ENCODE measurements around the gene TBC1D21. TPM values are rescaled to one million over a fixed set of nuclear protein-coding genes. Genes with fewer than 3 reads are reported as not detected.
A peak's percentile ranks its signal among the peaks of the same experiment; 100 is the strongest.

TBC1D21 gene
- total RNA-seq, 2 donors from 2014 or later, result not detected

GRCh38 chr15:73869216-73869995, 4.0 kb upstream of the TBC1D21 start:
- Mint-ChIP-seq H3K9me3 (no peaks in the 10 kb centered on the region), H3K27me3 (peaks cover 57% of the 10 kb centered on the region), H3K36me3 (ENCODE audit: low read depth) (no peaks in the 10 kb centered on the region), H3K27ac (no peak overlapping the region), H3K4me1 (no peaks in the 10 kb centered on the region), H3K4me3 (no peak overlapping the region)
- no peak for ATAC-seq (replicated peaks)

- no peak overlapping the region for H3K4me3 Mint-ChIP-seq
- H3K9me3 Mint-ChIP-seq, result no peaks in the 10 kb centered on the region
- H3K27ac Mint-ChIP-seq, result no peak overlapping the region
- ATAC-seq (replicated peaks), result no peak
- H3K36me3 Mint-ChIP-seq (ENCODE audit: low read depth), result no peaks in the 10 kb centered on the region
- H3K27me3 Mint-ChIP-seq, result peaks cover 55% of the 10 kb centered on the region
- H3K4me1 Mint-ChIP-seq, result no peaks in the 10 kb centered on the region
These were observed 2.5 kb upstream of the TBC1D21 start for GRCh38 chr15:73870700-73871408.

GRCh38 chr15:73872346-73872745, 1.0 kb upstream of the TBC1D21 start:
- no peak overlapping the region for H3K27ac Mint-ChIP-seq
- no peak overlapping the region for H3K4me3 Mint-ChIP-seq
- no peaks in the 10 kb centered on the region for H3K36me3 Mint-ChIP-seq (ENCODE audit: low read depth)
- no peak for ATAC-seq (replicated peaks)
- H3K4me1 Mint-ChIP-seq, result no peaks in the 10 kb centered on the region
- peaks cover 47% of the 10 kb centered on the region for H3K27me3 Mint-ChIP-seq
- H3K9me3 Mint-ChIP-seq, result no peaks in the 10 kb centered on the region

DNA sequence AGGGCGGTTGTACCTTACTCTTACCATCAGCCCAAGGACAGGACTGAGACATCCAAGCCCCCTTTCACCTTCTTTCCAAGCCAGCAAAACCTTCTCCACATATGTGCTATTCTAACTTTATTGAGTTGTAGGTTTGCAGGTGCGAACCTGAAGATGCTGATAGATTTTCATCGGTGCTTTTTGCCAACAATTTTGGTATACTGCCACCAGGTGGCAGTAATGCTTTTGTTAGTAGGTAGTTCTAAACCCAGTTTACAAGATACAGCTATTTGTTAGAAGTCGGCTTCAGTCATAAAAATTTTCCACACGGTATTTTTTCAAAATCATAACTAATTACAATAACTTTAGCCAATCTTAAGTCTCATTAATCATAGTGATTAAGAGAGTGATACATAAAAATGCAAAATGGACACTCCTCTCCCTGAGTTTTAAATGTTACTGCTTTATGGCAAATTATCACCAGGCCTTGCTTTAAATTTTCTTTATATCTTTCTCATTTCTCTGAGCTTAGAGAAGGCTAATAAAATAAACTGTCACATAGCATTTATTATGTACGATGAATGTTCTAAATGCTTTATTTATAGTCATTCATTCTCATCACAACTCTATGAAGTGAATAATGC, 636 bp downstream of the TBC1D21 start:
- Mint-ChIP-seq H3K9me3 (no peaks in the 10 kb centered on the region), H3K27me3 (peaks cover 45% of the 10 kb centered on the region), H3K36me3 (ENCODE audit: low read depth) (no peaks in the 10 kb centered on the region), H3K27ac (no peak overlapping the region), H3K4me3 (no peak overlapping the region), H3K4me1 (no peaks in the 10 kb centered on the region)
- ATAC-seq (replicated peaks), result peak; percentile 38

- H3K27me3 Mint-ChIP-seq, result peaks cover 11% of the 10 kb centered on the region
- H3K4me1 Mint-ChIP-seq, result no peaks in the 10 kb centered on the region
- no peaks in the 10 kb centered on the region for H3K36me3 Mint-ChIP-seq (ENCODE audit: low read depth)
- no peaks in the 10 kb centered on the region for H3K9me3 Mint-ChIP-seq
- peak; percentile 43 for ATAC-seq (replicated peaks)
- H3K4me3 Mint-ChIP-seq, result no peak overlapping the region
- no peak overlapping the region for H3K27ac Mint-ChIP-seq
These were observed 6.1 kb downstream of the TBC1D21 start for GRCh38 chr15:73879426-73879825.

DNA sequence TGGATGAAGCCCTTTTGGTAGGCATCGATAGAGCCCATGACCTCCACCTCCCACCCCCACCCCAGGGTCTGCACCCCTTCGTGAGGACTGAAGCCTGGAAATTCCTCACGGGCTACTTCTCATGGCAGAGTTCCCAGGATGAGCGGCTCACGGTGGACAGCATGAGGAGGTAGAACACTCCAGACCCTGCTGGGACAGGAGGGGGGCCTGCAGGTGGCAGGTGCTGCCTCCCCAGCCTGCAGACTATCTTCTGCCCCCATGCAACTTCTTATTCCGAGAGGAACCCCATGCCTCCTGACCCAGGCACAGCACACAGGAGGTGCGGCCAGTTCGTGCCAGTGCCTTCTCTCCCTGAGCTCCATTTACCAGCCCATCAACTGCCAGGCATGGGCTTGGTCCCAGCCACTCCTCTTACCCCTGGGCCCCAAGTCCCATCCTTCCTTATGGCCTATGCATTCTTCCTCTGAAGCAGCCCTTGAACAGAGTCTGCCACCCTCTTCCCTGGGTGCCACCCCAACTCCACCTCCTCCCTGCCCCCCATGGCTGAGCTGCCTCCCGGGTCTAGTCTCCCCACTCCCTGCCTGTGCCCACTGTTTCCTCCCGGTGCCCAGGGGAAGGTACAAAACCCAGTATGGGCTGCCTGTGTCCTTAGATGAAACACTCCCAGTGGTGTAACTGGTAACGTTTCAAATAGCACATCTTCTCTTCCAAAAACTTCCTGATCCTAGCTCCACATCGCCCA, 8.4 kb downstream of the TBC1D21 start:
- H3K27ac Mint-ChIP-seq, result no peak overlapping the region
- peaks cover 10% of the 10 kb centered on the region for H3K27me3 Mint-ChIP-seq
- no peaks in the 10 kb centered on the region for H3K4me1 Mint-ChIP-seq
- no peaks in the 10 kb centered on the region for H3K36me3 Mint-ChIP-seq (ENCODE audit: low read depth)
- H3K4me3 Mint-ChIP-seq, result no peak overlapping the region
- no peak for ATAC-seq (replicated peaks)
- H3K9me3 Mint-ChIP-seq, result no peaks in the 10 kb centered on the region

DNA sequence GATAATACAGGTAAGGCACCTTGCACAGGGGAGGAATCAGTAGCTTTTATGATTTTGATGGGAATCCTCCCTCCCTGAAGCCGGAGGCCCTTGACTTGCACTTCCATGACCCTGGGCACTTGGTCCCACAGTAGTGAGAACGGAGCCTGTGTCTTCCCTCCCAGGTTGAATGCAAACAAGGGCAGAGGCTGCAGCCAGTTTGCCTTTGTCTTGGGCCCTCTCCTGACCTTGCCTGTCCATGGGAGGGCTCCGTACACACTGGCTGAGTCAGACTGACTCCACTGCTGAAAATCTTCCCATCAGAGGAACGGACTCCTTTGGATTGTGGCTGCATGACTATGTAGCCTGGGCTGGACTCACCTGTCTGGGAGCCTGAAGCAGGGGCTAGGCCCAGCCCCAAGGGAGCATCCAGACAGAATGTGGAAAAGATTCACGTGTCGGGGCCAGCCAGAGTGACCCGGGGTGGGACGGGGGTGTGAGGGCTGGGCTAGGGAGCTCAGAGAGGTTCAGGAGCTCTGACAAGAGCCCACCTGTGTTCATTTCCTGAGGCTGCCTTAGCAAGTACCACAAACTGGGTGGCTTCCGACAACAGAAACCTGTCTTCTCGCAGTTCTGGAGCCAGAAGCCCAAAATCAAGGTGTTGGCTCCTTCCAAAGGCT, 9.5 kb downstream of the TBC1D21 start:
- Mint-ChIP-seq H3K4me1 (no peaks in the 10 kb centered on the region), H3K4me3 (no peak overlapping the region), H3K27me3 (peaks cover 10% of the 10 kb centered on the region), H3K9me3 (no peaks in the 10 kb centered on the region), H3K27ac (no peak overlapping the region), H3K36me3 (ENCODE audit: low read depth) (no peaks in the 10 kb centered on the region)
- no peak for ATAC-seq (replicated peaks)

- Mint-ChIP-seq H3K9me3 (no peaks in the 10 kb centered on the region), H3K36me3 (ENCODE audit: low read depth) (no peaks in the 10 kb centered on the region), H3K4me1 (no peaks in the 10 kb centered on the region), H3K27me3 (peaks cover 10% of the 10 kb centered on the region), H3K4me3 (no peak overlapping the region), H3K27ac (no peak overlapping the region)
- no peak for ATAC-seq (replicated peaks)
These were observed 10.8 kb downstream of the TBC1D21 start for GRCh38 chr15:73884159-73884558.

- ATAC-seq (replicated peaks), result no peak
- H3K9me3 Mint-ChIP-seq, result no peaks in the 10 kb centered on the region
- H3K27ac Mint-ChIP-seq, result no peak overlapping the region
- no peaks in the 10 kb centered on the region for H3K4me1 Mint-ChIP-seq
- peaks cover 10% of the 10 kb centered on the region for H3K27me3 Mint-ChIP-seq
- H3K4me3 Mint-ChIP-seq, result no peak overlapping the region
- H3K36me3 Mint-ChIP-seq (ENCODE audit: low read depth), result no peaks in the 10 kb centered on the region
These were observed 12.8 kb downstream of the TBC1D21 start for GRCh38 chr15:73885954-73886700.

GRCh38 chr15:73886717-73887345, 13.5 kb downstream of the TBC1D21 start:
- no peaks in the 10 kb centered on the region for H3K36me3 Mint-ChIP-seq (ENCODE audit: low read depth)
- H3K27me3 Mint-ChIP-seq, result peaks cover 10% of the 10 kb centered on the region
- no peaks in the 10 kb centered on the region for H3K4me1 Mint-ChIP-seq
- no peaks in the 10 kb centered on the region for H3K9me3 Mint-ChIP-seq
- H3K27ac Mint-ChIP-seq, result no peak overlapping the region
- H3K4me3 Mint-ChIP-seq, result no peak overlapping the region
- no peak for ATAC-seq (replicated peaks)

DNA sequence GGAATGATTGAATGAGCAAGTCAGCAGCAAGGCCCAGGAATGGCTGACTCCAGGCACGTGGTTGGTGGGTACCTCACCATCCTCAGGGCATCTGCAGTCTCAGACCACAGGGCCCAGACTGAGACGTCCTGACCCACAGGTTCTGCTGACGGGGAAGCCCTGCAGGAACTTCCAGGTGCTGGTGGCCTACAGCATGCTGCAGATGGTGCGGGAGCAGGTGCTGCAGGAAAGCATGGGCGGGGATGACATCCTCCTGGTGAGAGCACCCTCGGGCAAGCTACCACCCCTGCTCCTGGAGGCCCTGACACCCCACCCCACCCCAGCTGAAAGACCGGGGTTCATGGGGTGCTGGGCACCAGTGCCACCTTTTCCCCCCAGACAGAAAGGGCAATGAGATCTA, 14.1 kb downstream of the TBC1D21 start:
- no peak for ATAC-seq (replicated peaks)
- Mint-ChIP-seq H3K4me3 (no peak overlapping the region), H3K27ac (no peak overlapping the region), H3K4me1 (no peaks in the 10 kb centered on the region), H3K36me3 (ENCODE audit: low read depth) (no peaks in the 10 kb centered on the region), H3K27me3 (peaks cover 7% of the 10 kb centered on the region), H3K9me3 (no peaks in the 10 kb centered on the region)

- H3K4me3 Mint-ChIP-seq, result no peak overlapping the region
- no peaks in the 10 kb centered on the region for H3K9me3 Mint-ChIP-seq
- H3K27ac Mint-ChIP-seq, result no peak overlapping the region
- peaks cover 7% of the 10 kb centered on the region for H3K27me3 Mint-ChIP-seq
- H3K36me3 Mint-ChIP-seq (ENCODE audit: low read depth), result no peaks in the 10 kb centered on the region
- no peaks in the 10 kb centered on the region for H3K4me1 Mint-ChIP-seq
- ATAC-seq (replicated peaks), result no peak
These were observed 15.1 kb downstream of the TBC1D21 start for GRCh38 chr15:73888224-73889041.
